ENCODE results near the gene SMC5.
"Not testable (repeated sequence)": the region's sequence is repeated elsewhere in the genome, so short reads cannot be mapped to it uniquely, and the experiment has no call there.

- not testable (repeated sequence) for TF ChIP-seq CTCF, POLR2A, EP300, POLR2AphosphoS5 (IDR thresholded peaks at IDR 0.05)
These were observed 142.5 kb downstream of the SMC5 start for GRCh38 chr9:70401241-70401640.

All from sigmoid colon (tissue), 4 donors.